A549 treated with Mapracorat at 1 μM for 4 hours (cell line): ENCODE results near the gene PRAMEF7. TPM values are rescaled to one million over a fixed set of nuclear protein-coding genes. Genes with fewer than 3 reads are reported as not detected.

Experiments
- total RNA-seq: library from RNA; stranded (reverse); fragments of 200-300 nt; extraction: Qiagen RNA extraction; gene quantifications from 5 replicates; pipeline ENCODE4 v1.2.3, GENCODE V29; 2022

The PRAMEF7 gene
- total RNA-seq, result not detected in 5 replicates

DNA sequence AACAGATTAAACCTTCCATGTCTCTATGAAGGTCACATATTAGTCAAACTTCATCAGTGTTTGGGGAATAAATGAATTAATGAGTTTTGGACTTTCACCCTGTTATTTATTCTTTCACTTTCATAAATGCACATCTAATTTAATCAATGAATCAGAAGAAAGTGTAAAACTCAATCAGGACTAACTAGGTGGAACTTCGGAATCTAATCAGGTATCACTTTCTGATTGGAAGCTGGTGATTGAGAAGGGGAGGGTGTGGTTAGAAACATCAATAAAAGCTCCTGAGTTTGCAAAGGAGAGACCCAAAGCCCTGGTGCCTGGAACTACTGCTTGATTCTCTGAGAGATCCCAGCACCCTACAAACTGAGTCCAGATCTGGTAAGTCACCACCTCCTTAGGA lies at the start of gene PRAMEF7:
TSS of gene PRAMEF7 (plus strand) at position 301 of the 400 bp plus-strand sequence. CDS start 1,083 bp downstream, outside the sequence.

DNA sequence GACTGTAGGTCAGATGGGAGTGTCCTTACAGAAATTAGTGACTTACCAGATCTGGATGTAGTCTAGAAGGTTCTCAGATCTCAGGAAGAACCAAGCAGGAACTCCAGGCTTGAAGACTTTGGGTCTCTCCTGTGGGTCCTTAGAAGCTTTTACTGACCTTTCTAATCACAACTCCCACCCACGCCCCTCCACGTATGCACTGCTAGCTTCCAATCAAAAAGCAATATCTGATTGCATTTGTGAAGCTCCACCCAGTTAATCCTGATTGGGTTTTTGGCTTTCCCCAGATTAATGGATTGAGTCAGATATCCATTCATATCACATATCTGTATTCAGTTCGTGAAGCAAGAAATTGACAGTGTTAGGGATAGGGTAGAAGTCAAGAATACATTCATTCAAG lies 30.3 kb upstream of the PRAMEF7 start, which contains the start of gene PRAMEF4:
TSS of gene PRAMEF4 (minus strand) at position 101 of the 400 bp plus-strand sequence. CDS start 2,807 bp downstream, outside the sequence.

DNA sequence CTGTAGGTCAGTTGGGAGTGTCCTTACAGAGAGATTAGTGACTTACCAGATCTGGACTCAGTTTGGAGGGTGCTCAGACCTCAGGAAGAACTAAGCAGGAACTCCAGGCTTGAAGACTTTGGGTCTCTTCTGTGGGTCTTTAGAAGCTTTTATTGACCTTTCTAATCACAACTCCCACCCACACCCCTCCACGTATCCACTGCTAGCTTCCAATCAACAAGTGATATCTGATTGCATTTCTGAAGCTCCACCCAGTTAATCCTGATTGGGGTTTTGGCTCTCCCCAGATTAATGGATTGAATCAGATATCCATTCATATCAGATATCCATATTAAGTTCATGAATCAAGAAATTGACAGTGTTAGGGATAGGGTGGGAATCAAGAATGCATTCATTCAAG lies 18.2 kb upstream of the PRAMEF7 start, which contains the start of gene PRAMEF10:
TSS of gene PRAMEF10 (minus strand) at position 101 of the 400 bp plus-strand sequence. CDS start 2,423 bp downstream, outside the sequence.

DNA sequence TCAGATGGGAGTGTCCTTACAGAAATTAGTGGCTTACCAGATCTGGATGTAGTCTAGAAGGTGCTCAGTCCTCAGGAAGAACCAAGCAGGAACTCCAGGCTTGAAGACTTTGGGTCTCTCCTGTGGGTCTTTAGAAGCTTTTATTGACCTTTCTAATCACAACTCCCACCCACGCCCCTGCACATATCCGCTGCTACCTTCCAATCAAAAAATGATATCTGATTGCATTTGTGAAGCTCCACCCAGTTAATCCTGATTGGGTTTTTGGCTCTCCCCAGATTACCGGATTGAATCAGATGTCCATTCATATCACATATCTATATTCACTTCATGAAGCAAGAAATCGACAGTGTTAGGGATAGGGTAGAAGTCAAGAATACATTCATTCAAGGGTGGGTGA lies 31.1 kb downstream of the PRAMEF7 start, which contains the start of gene PRAMEF6:
TSS of gene PRAMEF6 (minus strand) at position 101 of the 400 bp plus-strand sequence. CDS start 5,062 bp downstream, outside the sequence.

Other genes with a start within 250 kb of the PRAMEF7 start
- not detected in 5 replicates for gene AADACL3, start 200.5 kb upstream of the PRAMEF7 start, total RNA-seq
- gene CFAP107, start 170.4 kb upstream of the PRAMEF7 start, total RNA-seq, result not detected in 5 replicates
- not detected in 5 replicates for gene PRAMEF12, start 142.9 kb upstream of the PRAMEF7 start, total RNA-seq
- not detected in 5 replicates for gene PRAMEF1, start 125.2 kb upstream of the PRAMEF7 start, total RNA-seq
- gene PRAMEF11, start 85.2 kb upstream of the PRAMEF7 start, total RNA-seq, result not detected in 5 replicates
- gene HNRNPCL1, start 67.9 kb upstream of the PRAMEF7 start, total RNA-seq, result not detected in 5 replicates
- gene PRAMEF2, start 59.5 kb upstream of the PRAMEF7 start, total RNA-seq, result 0.09 TPM in 1 of 5 replicates, not detected in the others
- not detected in 5 replicates for gene PRAMEF4, start 30.4 kb upstream of the PRAMEF7 start, total RNA-seq
- gene PRAMEF10, start 18.3 kb upstream of the PRAMEF7 start, total RNA-seq, result not detected in 5 replicates
- not detected in 5 replicates for gene PRAMEF6, start 31.0 kb downstream of the PRAMEF7 start, total RNA-seq
- gene PRAMEF27, start 140.0 kb downstream of the PRAMEF7 start, total RNA-seq, result not detected in 5 replicates
- not detected in 5 replicates for gene HNRNPCL3, start 144.2 kb downstream of the PRAMEF7 start, total RNA-seq
- gene PRAMEF25, start 154.2 kb downstream of the PRAMEF7 start, total RNA-seq, result not detected in 5 replicates
- gene HNRNPCL2, start 200.2 kb downstream of the PRAMEF7 start, total RNA-seq, result not detected in 5 replicates
- not detected in 5 replicates for gene PRAMEF26, start 239.4 kb downstream of the PRAMEF7 start, total RNA-seq
- not detected in 5 replicates for gene HNRNPCL4, start 249.0 kb downstream of the PRAMEF7 start, total RNA-seq